ENCODE results near the gene ITGA8.
"Not testable (repeated sequence)": the region's sequence is repeated elsewhere in the genome, so short reads cannot be mapped to it uniquely, and the experiment has no call there.

ITGA8 gene

GRCh38 chr10:15719899-15720634 lies at the start of gene ITGA8:
Gene ITGA8, minus strand, starts transcription at chr10:15719922. Its CDS starts 151 bp downstream, at chr10:15719771.
- peak; percentile 63 for TF ChIP-seq CTCF (IDR thresholded peaks at IDR 0.05; ENCODE audit: low read depth, low read length, missing control alignments)
- H3K4me3 ChIP-seq (replicated peaks; ENCODE audit: low read depth, low read length): peak within 1 kb of the TSS; percentile 28
- DNase-seq (ENCODE audit: extremely low read depth, low read depth): no peak

- DNase-seq (ENCODE audit: extremely low read depth, low read depth): no peak
- no peak overlapping the region for H3K4me3 ChIP-seq (replicated peaks; ENCODE audit: low read depth, low read length)
- TF ChIP-seq CTCF (IDR thresholded peaks at IDR 0.05; ENCODE audit: low read depth, low read length, missing control alignments): no peak
Measured at GRCh38 chr10:15764892-15765454, 45.3 kb upstream of the ITGA8 start.

- DNase-seq (ENCODE audit: extremely low read depth, low read depth): no peak
Measured at GRCh38 chr10:15763006-15763405, 43.3 kb upstream of the ITGA8 start.

GRCh38 chr10:15762239-15762638 lies 42.5 kb upstream of the ITGA8 start:
- DNase-seq (ENCODE audit: extremely low read depth, low read depth); H3K4me3 ChIP-seq (replicated peaks; ENCODE audit: low read depth, low read length): not testable (repeated sequence)

More at GRCh38 chr10:15763006-15763405, 43.3 kb upstream of the ITGA8 start:
- TF ChIP-seq CTCF (IDR thresholded peaks at IDR 0.05; ENCODE audit: low read depth, low read length, missing control alignments): no peak
- H3K4me3 ChIP-seq (replicated peaks; ENCODE audit: low read depth, low read length): no peak overlapping the region

- not testable (repeated sequence) for DNase-seq (ENCODE audit: extremely low read depth, low read depth); H3K4me3 ChIP-seq (replicated peaks; ENCODE audit: low read depth, low read length)
Measured at GRCh38 chr10:15761224-15761623, 41.5 kb upstream of the ITGA8 start.

- no peak overlapping the region for H3K4me3 ChIP-seq (replicated peaks; ENCODE audit: low read depth, low read length)
- no peak for DNase-seq (ENCODE audit: extremely low read depth, low read depth)
- TF ChIP-seq CTCF (IDR thresholded peaks at IDR 0.05; ENCODE audit: low read depth, low read length, missing control alignments): no peak
Measured at GRCh38 chr10:15760681-15761080, 41.0 kb upstream of the ITGA8 start.

- DNase-seq (ENCODE audit: extremely low read depth, low read depth): no peak
Measured at GRCh38 chr10:15759265-15759664, 39.5 kb upstream of the ITGA8 start.

More at GRCh38 chr10:15759265-15759664, 39.5 kb upstream of the ITGA8 start:
- no peak overlapping the region for H3K4me3 ChIP-seq (replicated peaks; ENCODE audit: low read depth, low read length)
- TF ChIP-seq CTCF (IDR thresholded peaks at IDR 0.05; ENCODE audit: low read depth, low read length, missing control alignments): no peak
